Testis (tissue), 3 donors: ENCODE data around the gene COG8. TPM values are rescaled to one million over a fixed set of nuclear protein-coding genes. Genes with fewer than 3 reads are reported as not detected.

Source experiments
- DNase-seq: peaks from one replicate; pipeline ENCODE4 v3.0.0-alpha.2; 2019
- H3K27ac ChIP-seq, 2 donors: fragments of 200-600 bp; sonication (generic); one replicate each; pipeline ENCODE4 v1.5.1; 2019
- H3K27me3 ChIP-seq: fragments of 200-600 bp; sonication (generic); one replicate; pipeline ENCODE4 v1.5.1; 2019
- H3K36me3 ChIP-seq: fragments of 200-600 bp; sonication (generic); one replicate; pipeline ENCODE4 v1.5.1; 2017; ENCODE audit warnings: low read depth; ENCODE audit errors: missing control alignments
- H3K4me1 ChIP-seq: fragments of 200-600 bp; sonication (generic); one replicate; pipeline ENCODE4 v1.5.1; 2019
- H3K4me3 ChIP-seq, 2 donors: fragments of 200-600 bp; sonication (generic); one replicate each; pipeline ENCODE4 v1.5.1; 2017 to 2019
- H3K9me3 ChIP-seq: fragments of 200-600 bp; sonication (generic); one replicate; pipeline ENCODE4 v1.5.1; 2017
- CTCF ChIP-seq, 3 experiments: fragments of 450-650 bp in 2 of 3; fragments of 200-600 bp in 1 of 3; sonication (generic) in 1 of 3; IDR thresholded peaks; one replicate each; pipeline ENCODE4 v1.5.1; 2016 to 2019; ENCODE audit warnings: antibody characterized with exemption in 3 of 3, mild to moderate bottlenecking in 2 of 3, moderate library complexity in 1 of 3
- POLR2A ChIP-seq: fragments of 450-650 bp; IDR thresholded peaks from one replicate; pipeline ENCODE4 v1.6.1; 2017; ENCODE audit warnings: antibody characterized with exemption, mild to moderate bottlenecking, moderate library complexity
- WGBS, 2 donors: methylation state at CpG; one replicate each; pipeline ENCODE4 v1.1.5; 2018; 5-methylcytosine and 5-hydroxymethylcytosine counted together
- intact Hi-C: fragments of 100-400 bp; cut with DNase I; formaldehyde crosslinking; loops from one replicate; pipeline ENCODE4 v1.15.1; 2023; ENCODE audit warnings: low total_unique reads
- polyA plus RNA-seq: library from polyadenylated mRNA; stranded (reverse); fragments of 350-450 nt; fragmentation: Illumina TruSeq; extraction: RNeasy Lipid Tissue Mini Kit (QIAGEN cat#74804); gene quantifications from one replicate; pipeline ENCODE4 v1.2.3, GENCODE V29; 2014; ENCODE audit warnings: low read depth, low replicate concordance; ENCODE audit not compliant: insufficient read depth
- total RNA-seq, 2 donors: library from RNA; depleted of rRNA; stranded (reverse); fragments of >200 nt; gene quantifications; one replicate each; pipeline ENCODE4 v1.2.3, GENCODE V29; 2016

COG8 gene
- total and polyA plus RNA-seq, 3 donors from 2014 or later = 74.1 to 96.6 (median 90.8) TPM

GRCh38 chr16:69315486-69316311 is 23.7 kb downstream of the COG8 start:
- 68 to 89% methylated on average over 17 to 30 of the region's 30 CpGs for WGBS, 2 donors

GRCh38 chr16:69314534-69314933 is 24.8 kb downstream of the COG8 start:
- Histone ChIP-seq H3K27me3 (no peaks in the 10 kb centered on the region), H3K9me3 (no peaks in the 10 kb centered on the region), H3K27ac (no peak overlapping the region), H3K36me3 (no peaks in the 10 kb centered on the region), H3K4me1 (peaks cover 9% of the 10 kb centered on the region), H3K4me3 (no peak overlapping the region)
- 73 to 83% methylated on average over 10 to 11 of the region's 11 CpGs for WGBS, 2 donors
- TF ChIP-seq CTCF (IDR thresholded peaks at IDR 0.05) = no peak
- no peak for TF ChIP-seq POLR2A
- intact Hi-C loops = no loop called here
- peak; percentile 60 for DNase-seq

More at GRCh38 chr16:69315486-69316311, 23.7 kb downstream of the COG8 start:
- no peaks in the 10 kb centered on the region for H3K36me3 ChIP-seq
- no peaks in the 10 kb centered on the region for H3K27me3 ChIP-seq
- no peak for DNase-seq
- no peak for TF ChIP-seq POLR2A
- TF ChIP-seq CTCF (IDR thresholded peaks at IDR 0.05) = no peak
- no peak overlapping the region for H3K27ac ChIP-seq
- H3K4me3 ChIP-seq = no peak overlapping the region
- intact Hi-C loops = no loop called here
- peaks cover 9% of the 10 kb centered on the region for H3K4me1 ChIP-seq
- no peaks in the 10 kb centered on the region for H3K9me3 ChIP-seq

DNA sequence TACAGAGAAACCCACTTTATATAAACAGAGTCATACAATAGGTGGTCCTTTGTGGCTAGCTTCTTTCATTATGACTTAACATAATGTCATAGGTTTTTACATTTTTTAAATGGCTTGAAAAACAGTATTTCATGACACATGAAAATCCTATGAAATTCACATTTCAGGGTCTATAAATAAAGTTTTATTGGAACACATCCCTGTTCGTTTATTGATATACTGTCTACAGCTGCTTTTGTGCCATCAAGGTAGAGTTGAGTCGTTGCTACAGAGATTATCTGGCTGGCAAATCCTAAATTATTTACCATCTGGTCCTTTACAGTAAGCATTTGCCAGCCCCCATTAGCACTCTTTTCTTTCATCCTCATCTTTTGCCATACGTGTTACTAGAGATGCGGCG is 25.9 kb downstream of the COG8 start:
- WGBS, 2 donors = 92 to 98% methylated on average over 5 of the region's 5 CpGs
- no peak overlapping the region for H3K27ac ChIP-seq
- no peaks in the 10 kb centered on the region for H3K9me3 ChIP-seq
- H3K4me1 ChIP-seq = peaks cover 9% of the 10 kb centered on the region
- H3K27me3 ChIP-seq = no peaks in the 10 kb centered on the region
- intact Hi-C loops = no loop called here
- no peak for DNase-seq
- no peak for TF ChIP-seq CTCF (IDR thresholded peaks at IDR 0.05)
- TF ChIP-seq POLR2A = no peak
- H3K4me3 ChIP-seq = no peak overlapping the region
- H3K36me3 ChIP-seq = no peaks in the 10 kb centered on the region

DNA sequence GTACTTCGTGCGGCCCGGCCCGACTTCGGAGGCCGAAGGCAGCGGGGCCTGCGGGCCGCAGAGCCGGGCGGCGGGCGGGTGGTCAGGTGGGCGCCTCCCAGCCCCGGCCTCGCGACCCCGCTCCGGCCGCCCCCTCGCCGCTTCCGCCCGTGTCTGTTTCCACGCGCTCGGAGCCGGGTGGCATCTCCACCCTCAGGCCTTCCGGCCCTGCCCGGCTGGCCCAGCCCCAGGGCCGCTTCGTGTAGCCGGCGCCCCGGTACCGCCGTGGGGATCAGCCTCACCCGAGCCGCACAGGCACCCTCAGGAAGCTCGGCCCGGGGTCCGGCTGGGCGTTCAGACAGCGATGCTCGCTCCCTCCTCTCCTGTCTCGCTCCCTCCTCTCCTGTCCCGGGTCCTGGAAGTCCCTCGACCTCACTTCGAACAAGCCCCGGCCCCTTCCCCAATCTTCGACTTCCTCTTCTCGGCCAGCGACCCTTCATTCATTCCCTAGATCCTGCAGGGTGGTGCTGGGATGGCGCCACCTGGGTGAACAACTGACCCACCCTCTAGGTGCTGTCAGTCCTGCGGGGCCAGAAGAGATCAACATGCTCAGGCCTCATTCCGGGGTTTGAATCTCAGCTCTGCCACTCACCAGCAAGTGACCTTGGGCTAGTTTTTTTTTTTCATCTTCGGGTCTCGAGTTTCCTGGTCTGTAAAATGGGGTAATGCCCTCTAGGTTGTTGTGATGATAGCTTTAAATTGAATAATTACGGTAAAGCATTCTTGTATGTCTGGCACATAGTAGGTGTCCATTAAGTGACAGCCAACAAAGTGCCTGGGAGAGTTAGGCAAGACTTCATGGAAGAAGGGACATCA is 27.6 kb downstream of the COG8 start:
- peaks cover 9% of the 10 kb centered on the region for H3K4me1 ChIP-seq
- H3K27ac ChIP-seq = peak overlapping the region; percentile 64 to 89
- WGBS, 2 donors = 1 to 4% methylated on average over 12 to 37 of the region's 59 CpGs
- H3K4me3 ChIP-seq = peak overlapping the region; percentile 82 to 96
- TF ChIP-seq POLR2A = no peak
- TF ChIP-seq CTCF (IDR thresholded peaks at IDR 0.05) = no peak
- DNase-seq = peak; percentile 51
- no peaks in the 10 kb centered on the region for H3K27me3 ChIP-seq
- no peaks in the 10 kb centered on the region for H3K36me3 ChIP-seq
- no peaks in the 10 kb centered on the region for H3K9me3 ChIP-seq
- intact Hi-C loops = no loop called here
